ENCODE results near the gene ZNF627. TPM values are rescaled to one million over a fixed set of nuclear protein-coding genes. Genes with fewer than 3 reads are reported as not detected.

Gene ZNF627
- total and polyA plus RNA-seq, 2 experiments from 2014 or later = 17.5 to 23.0 TPM

DNA sequence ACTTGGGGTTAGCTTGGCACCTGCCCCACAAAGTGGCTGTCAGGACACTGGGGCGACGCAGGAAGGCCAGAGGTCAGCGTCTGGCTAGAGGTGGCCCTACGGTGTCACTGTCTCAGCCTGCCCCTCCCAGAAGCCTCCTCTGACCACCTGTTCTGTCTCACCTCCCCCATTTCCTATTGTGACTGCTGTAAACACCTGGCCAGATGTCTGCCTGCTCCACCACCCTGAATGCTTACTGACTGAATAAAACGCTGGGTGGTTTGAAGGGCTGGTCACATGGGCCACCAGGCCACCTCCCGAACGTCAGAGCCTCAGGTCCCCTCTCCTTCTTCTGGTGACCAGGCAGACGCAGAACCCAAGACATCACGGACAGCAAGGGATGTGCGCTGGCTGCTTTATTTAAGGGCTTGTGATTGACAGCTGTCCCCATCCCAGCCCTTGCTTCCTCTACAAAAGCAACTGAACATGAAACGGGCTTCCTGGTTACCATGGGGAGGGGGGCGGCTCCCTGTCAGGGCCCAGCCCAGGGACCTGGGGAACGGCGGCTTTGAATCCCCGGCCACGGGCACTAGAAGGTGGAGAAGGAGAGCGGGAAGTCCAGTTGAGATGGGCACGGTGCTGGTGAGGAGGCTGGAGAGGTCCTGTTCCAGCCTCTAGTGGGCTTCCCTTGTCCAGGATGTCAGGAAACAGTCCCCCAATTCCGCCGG is 44.5 kb upstream of the ZNF627 start:
- H3K9me3 ChIP-seq (ENCODE audit: low read depth) = no peaks in the 10 kb centered on the region
- no peak overlapping the region for H3K4me3 ChIP-seq
- no peak overlapping the region for H3K27ac ChIP-seq
- no peak for DNase-seq (ENCODE audit: low read depth in 1 of 2, low spot score in 1 of 2)
- H3K36me3 ChIP-seq = peaks cover 25% of the 10 kb centered on the region
- TF ChIP-seq, protein P1, sequence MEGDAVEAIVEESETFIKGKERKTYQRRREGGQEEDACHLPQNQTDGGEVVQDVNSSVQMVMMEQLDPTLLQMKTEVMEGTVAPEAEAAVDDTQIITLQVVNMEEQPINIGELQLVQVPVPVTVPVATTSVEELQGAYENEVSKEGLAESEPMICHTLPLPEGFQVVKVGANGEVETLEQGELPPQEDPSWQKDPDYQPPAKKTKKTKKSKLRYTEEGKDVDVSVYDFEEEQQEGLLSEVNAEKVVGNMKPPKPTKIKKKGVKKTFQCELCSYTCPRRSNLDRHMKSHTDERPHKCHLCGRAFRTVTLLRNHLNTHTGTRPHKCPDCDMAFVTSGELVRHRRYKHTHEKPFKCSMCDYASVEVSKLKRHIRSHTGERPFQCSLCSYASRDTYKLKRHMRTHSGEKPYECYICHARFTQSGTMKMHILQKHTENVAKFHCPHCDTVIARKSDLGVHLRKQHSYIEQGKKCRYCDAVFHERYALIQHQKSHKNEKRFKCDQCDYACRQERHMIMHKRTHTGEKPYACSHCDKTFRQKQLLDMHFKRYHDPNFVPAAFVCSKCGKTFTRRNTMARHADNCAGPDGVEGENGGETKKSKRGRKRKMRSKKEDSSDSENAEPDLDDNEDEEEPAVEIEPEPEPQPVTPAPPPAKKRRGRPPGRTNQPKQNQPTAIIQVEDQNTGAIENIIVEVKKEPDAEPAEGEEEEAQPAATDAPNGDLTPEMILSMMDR (IDR thresholded peaks at IDR 0.05; ENCODE audit: low read depth, low read length) = no peak
- H3K4me1 ChIP-seq (ENCODE audit: low read depth) = peaks cover 1% of the 10 kb centered on the region
- H3K27me3 ChIP-seq = no peaks in the 10 kb centered on the region

- H3K4me1 ChIP-seq (ENCODE audit: low read depth) = peaks cover 8% of the 10 kb centered on the region
- no peak for DNase-seq (ENCODE audit: low read depth in 1 of 2, low spot score in 1 of 2)
- no peak overlapping the region for H3K4me3 ChIP-seq
- no peak overlapping the region for H3K27ac ChIP-seq
- H3K27me3 ChIP-seq = no peaks in the 10 kb centered on the region
- no peaks in the 10 kb centered on the region for H3K9me3 ChIP-seq (ENCODE audit: low read depth)
- H3K36me3 ChIP-seq = peaks cover 17% of the 10 kb centered on the region
- TF ChIP-seq, protein P1 (IDR thresholded peaks at IDR 0.05; ENCODE audit: low read depth, low read length) = no peak
These were observed 43.1 kb upstream of the ZNF627 start for GRCh38 chr19:11554160-11554559.

DNA sequence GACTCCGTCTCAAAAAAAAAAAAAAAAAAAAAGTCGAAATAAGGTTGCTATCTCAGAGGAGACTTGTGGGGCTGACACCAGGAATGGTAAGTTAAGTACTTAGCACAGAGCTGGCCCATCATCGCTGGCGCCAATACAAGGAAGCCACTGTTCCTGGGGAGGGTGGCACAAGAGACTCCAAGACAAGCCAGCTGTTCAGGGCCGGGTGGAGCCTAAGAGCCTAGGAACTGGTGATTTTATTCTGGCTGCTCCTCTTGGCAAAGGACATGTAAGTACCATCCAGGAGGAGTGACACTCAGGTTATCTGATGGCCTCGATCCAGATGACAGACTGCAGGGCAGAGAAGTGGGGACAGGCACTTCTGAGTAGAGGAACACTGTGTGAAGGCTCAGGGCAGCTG is 42.0 kb upstream of the ZNF627 start:
- Histone ChIP-seq H3K9me3 (ENCODE audit: low read depth) (no peaks in the 10 kb centered on the region), H3K36me3 (peaks cover 7% of the 10 kb centered on the region), H3K4me3 (no peak overlapping the region), H3K4me1 (ENCODE audit: low read depth) (peaks cover 8% of the 10 kb centered on the region), H3K27ac (no peak overlapping the region), H3K27me3 (no peaks in the 10 kb centered on the region)
- TF ChIP-seq, protein P1 (IDR thresholded peaks at IDR 0.05; ENCODE audit: low read depth, low read length) = no peak
- DNase-seq (ENCODE audit: low read depth in 1 of 2, low spot score in 1 of 2) = no peak

GRCh38 chr19:11556634-11557420 is 40.5 kb upstream of the ZNF627 start:
- no peak for DNase-seq (ENCODE audit: low read depth in 1 of 2, low spot score in 1 of 2)
- TF ChIP-seq, protein P1 (IDR thresholded peaks at IDR 0.05; ENCODE audit: low read depth, low read length) = no peak
- Histone ChIP-seq H3K4me3 (no peak overlapping the region), H3K27ac (no peak overlapping the region), H3K36me3 (peaks cover 7% of the 10 kb centered on the region), H3K27me3 (no peaks in the 10 kb centered on the region), H3K9me3 (ENCODE audit: low read depth) (no peaks in the 10 kb centered on the region), H3K4me1 (ENCODE audit: low read depth) (peaks cover 8% of the 10 kb centered on the region)

- Histone ChIP-seq H3K4me1 (ENCODE audit: low read depth) (peaks cover 8% of the 10 kb centered on the region), H3K9me3 (ENCODE audit: low read depth) (no peaks in the 10 kb centered on the region), H3K27me3 (no peaks in the 10 kb centered on the region), H3K27ac (peak within 1 kb of the TSS; percentile 74), H3K36me3 (no peaks in the 10 kb centered on the region), H3K4me3 (peak within 1 kb of the TSS; percentile 89)
- TF ChIP-seq, protein P1 (IDR thresholded peaks at IDR 0.05; ENCODE audit: low read depth, low read length) = peak; percentile 30
- peak; percentile 99 for DNase-seq (ENCODE audit: low read depth in 1 of 2, low spot score in 1 of 2)
These were observed 38.1 kb upstream of the ZNF627 start, which contains the start of gene ELOF1 for GRCh38 chr19:11558881-11559828. TSS of gene ELOF1 (minus strand) at chr19:11559230. CDS start at chr19:11554347, 4,883 bp downstream.

All from cardiac muscle cell (in vitro differentiated cells and primary cell).